ENCODE results near the gene TLR2. TPM values are rescaled to one million over a fixed set of nuclear protein-coding genes. Genes with fewer than 3 reads are reported as not detected.

The TLR2 gene
- total and polyA plus RNA-seq, 4 donors = 2.9 to 15.6 (median 6.2) TPM

- Histone ChIP-seq H3K4me1 (ENCODE audit: control insufficient read depth in 4 of 4, insufficient read depth in 4 of 4, low read length in 3 of 4) (no peaks in the 10 kb centered on the region), H3K27ac (ENCODE audit: low read depth in 1 of 2, low read length in 2 of 2) (no peak overlapping the region), H3K27me3 (ENCODE audit: control insufficient read depth in 4 of 4, insufficient read depth in 4 of 4, low read length in 3 of 4) (no peaks in the 10 kb centered on the region)
These were observed 42.5 kb upstream of the TLR2 start for GRCh38 chr4:153641532-153641931.

GRCh38 chr4:153643406-153644383, 40.4 kb upstream of the TLR2 start:
- no peak overlapping the region for H3K9ac ChIP-seq (ENCODE audit: low read depth in 1 of 2, low read length in 2 of 2)
- no peak overlapping the region for H3K4me3 ChIP-seq (ENCODE audit: low read depth in 1 of 3, low read length in 3 of 3)
- WGBS = 74% methylated on average over 9 of the region's 9 CpGs
- peak; percentile 61 for TF ChIP-seq CTCF (IDR thresholded peaks at IDR 0.05; ENCODE audit: low read depth, low read length, missing input control)
- TF ChIP-seq RAD21 (IDR thresholded peaks at IDR 0.05) = peak; percentile 82 to 83
- peak; percentile 35 for TF ChIP-seq MAX (IDR thresholded peaks at IDR 0.05)
- no peak for TF ChIP-seq SP1 (IDR thresholded peaks at IDR 0.05)
- TF ChIP-seq TAF1 (conservative IDR thresholded peaks at IDR 0.05) = no peak
- peak in 1 of 2 donors; percentile 15 for TF ChIP-seq GABPA (IDR thresholded peaks at IDR 0.05 in 1 of 2, conservative IDR thresholded peaks at IDR 0.05 in 1 of 2)
- no peak for TF ChIP-seq ZBTB33 (IDR thresholded peaks at IDR 0.05)
- H3K27me3 ChIP-seq (ENCODE audit: control insufficient read depth in 4 of 4, insufficient read depth in 4 of 4, low read length in 3 of 4) = no peaks in the 10 kb centered on the region
- H3K4me1 ChIP-seq (ENCODE audit: control insufficient read depth in 4 of 4, insufficient read depth in 4 of 4, low read length in 3 of 4) = no peaks in the 10 kb centered on the region
- H3K27ac ChIP-seq (ENCODE audit: low read depth in 1 of 2, low read length in 2 of 2) = no peak overlapping the region
- DNase-seq (ENCODE audit: low spot score) = no peak
- H3K36me3 ChIP-seq (ENCODE audit: control insufficient read depth in 4 of 4, insufficient read depth in 3 of 4, low read depth in 1 of 4, low read length in 3 of 4) = no peaks in the 10 kb centered on the region
- H3K9me3 ChIP-seq (ENCODE audit: control insufficient read depth in 4 of 4, low read length in 3 of 4) = peaks cover 0 to 3% (median 0%) of the 10 kb centered on the region in 4 donors

More at GRCh38 chr4:153641532-153641931, 42.5 kb upstream of the TLR2 start:
- H3K9me3 ChIP-seq (ENCODE audit: control insufficient read depth in 4 of 4, low read length in 3 of 4) = peaks cover 0 to 3% (median 0%) of the 10 kb centered on the region in 4 donors
- TF ChIP-seq FOXA2 (IDR thresholded peaks at IDR 0.05) (no peak), TAF1 (conservative IDR thresholded peaks at IDR 0.05) (no peak), HNF4A (conservative IDR thresholded peaks at IDR 0.05) (no peak), ZBTB33 (IDR thresholded peaks at IDR 0.05) (no peak), MAX (IDR thresholded peaks at IDR 0.05) (no peak), SP1 (IDR thresholded peaks at IDR 0.05) (no peak), YY1 (IDR thresholded peaks at IDR 0.05) (no peak), FOXA1 (IDR thresholded peaks at IDR 0.05) (no peak), REST (IDR thresholded peaks at IDR 0.05) (no peak), JUND (IDR thresholded peaks at IDR 0.05) (no peak), RAD21 (IDR thresholded peaks at IDR 0.05) (no peak)
- peaks cover 1 to 10% (median 5%) of the 10 kb centered on the region in 4 donors for H3K36me3 ChIP-seq (ENCODE audit: control insufficient read depth in 4 of 4, insufficient read depth in 3 of 4, low read depth in 1 of 4, low read length in 3 of 4)
- H3K4me3 ChIP-seq (ENCODE audit: low read depth in 1 of 3, low read length in 3 of 3) = no peak overlapping the region
- DNase-seq (ENCODE audit: low spot score) = no peak
- WGBS = 84% methylated on average over 7 of the region's 7 CpGs
- H3K9ac ChIP-seq (ENCODE audit: low read depth in 1 of 2, low read length in 2 of 2) = no peak overlapping the region
